Measurements from ENCODE around the gene CDK14.

The CDK14 gene

DNA sequence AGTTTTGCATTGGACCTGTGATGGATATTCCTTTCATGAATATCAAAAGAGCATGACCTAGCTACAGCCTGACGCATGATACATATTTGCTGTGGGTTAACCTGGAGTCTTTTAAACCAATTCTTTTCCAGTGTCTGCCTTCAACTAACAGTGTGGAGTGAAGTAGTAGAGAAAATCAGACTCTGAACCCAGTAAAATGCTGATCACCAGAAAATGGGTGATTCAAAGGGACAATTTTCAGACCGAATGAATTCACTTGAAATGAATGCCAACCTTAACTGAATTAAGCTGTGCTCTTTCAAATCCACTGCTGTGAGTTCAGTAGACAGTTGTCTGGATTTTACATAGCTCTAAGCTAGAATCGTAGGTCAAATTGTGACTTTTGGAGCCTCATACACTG lies 123.0 kb downstream of the CDK14 start:
- TF ChIP-seq TAF1 (IDR thresholded peaks at IDR 0.05; ENCODE audit: borderline replicate concordance, insufficient read depth, low read length) = no peak
- no peak for TF ChIP-seq FOXP2 (optimal IDR thresholded peaks at IDR 0.05; ENCODE audit: borderline replicate concordance, extremely low read depth, extremely low read length, insufficient read depth)
- TF ChIP-seq SIN3A (IDR thresholded peaks at IDR 0.05; ENCODE audit: borderline replicate concordance, insufficient read depth, low read length) = no peak
- TF ChIP-seq, protein P1, sequence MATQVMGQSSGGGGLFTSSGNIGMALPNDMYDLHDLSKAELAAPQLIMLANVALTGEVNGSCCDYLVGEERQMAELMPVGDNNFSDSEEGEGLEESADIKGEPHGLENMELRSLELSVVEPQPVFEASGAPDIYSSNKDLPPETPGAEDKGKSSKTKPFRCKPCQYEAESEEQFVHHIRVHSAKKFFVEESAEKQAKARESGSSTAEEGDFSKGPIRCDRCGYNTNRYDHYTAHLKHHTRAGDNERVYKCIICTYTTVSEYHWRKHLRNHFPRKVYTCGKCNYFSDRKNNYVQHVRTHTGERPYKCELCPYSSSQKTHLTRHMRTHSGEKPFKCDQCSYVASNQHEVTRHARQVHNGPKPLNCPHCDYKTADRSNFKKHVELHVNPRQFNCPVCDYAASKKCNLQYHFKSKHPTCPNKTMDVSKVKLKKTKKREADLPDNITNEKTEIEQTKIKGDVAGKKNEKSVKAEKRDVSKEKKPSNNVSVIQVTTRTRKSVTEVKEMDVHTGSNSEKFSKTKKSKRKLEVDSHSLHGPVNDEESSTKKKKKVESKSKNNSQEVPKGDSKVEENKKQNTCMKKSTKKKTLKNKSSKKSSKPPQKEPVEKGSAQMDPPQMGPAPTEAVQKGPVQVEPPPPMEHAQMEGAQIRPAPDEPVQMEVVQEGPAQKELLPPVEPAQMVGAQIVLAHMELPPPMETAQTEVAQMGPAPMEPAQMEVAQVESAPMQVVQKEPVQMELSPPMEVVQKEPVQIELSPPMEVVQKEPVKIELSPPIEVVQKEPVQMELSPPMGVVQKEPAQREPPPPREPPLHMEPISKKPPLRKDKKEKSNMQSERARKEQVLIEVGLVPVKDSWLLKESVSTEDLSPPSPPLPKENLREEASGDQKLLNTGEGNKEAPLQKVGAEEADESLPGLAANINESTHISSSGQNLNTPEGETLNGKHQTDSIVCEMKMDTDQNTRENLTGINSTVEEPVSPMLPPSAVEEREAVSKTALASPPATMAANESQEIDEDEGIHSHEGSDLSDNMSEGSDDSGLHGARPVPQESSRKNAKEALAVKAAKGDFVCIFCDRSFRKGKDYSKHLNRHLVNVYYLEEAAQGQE (IDR thresholded peaks at IDR 0.05; ENCODE audit: insufficient read depth in 1 of 2, low read depth in 2 of 2, low read length in 2 of 2) = no peak
- TF ChIP-seq POLR2AphosphoS5 (IDR thresholded peaks at IDR 0.05; ENCODE audit: low read depth, low read length) = no peak

DNA sequence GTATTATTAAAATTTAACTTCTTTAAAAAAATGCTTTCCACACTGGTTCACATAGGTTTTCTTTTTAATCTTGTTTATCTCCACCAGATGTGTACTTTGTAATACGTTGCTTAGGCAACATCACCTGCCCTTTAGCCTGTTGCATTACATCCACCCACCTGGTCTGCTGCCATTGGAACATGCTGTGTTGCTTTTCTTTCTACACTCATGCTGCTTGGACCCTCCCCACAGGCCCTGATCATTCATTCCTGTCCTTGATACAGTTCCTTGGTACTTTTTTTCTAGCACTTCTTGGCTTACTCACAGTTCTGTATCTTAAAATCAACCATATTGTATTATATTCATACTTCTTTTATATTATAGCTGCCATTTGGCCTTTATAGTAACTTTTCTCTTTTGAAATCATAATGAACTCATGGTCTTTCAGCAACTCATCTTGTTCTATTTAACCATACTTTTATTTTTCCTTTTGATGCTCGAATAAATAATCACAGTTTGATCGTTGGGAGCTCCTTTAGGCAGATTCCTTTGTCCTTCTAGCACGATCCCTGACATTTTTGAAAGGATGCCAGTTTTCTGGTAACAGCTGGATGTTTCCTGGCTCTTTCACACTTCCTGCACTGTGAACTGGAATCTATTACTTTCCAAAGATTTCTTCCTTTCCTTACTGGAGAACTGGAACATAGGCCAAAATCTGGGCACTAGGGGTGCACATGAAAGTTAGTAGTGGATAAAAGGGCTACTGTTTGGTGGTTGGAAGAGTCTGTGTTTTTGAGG lies 125.1 kb downstream of the CDK14 start:
- no peak for TF ChIP-seq POLR2AphosphoS5 (IDR thresholded peaks at IDR 0.05; ENCODE audit: low read depth, low read length)
- TF ChIP-seq TAF1 (IDR thresholded peaks at IDR 0.05; ENCODE audit: borderline replicate concordance, insufficient read depth, low read length) = no peak
- TF ChIP-seq, protein P1 (IDR thresholded peaks at IDR 0.05; ENCODE audit: insufficient read depth in 1 of 2, low read depth in 2 of 2, low read length in 2 of 2) = no peak
- no peak for TF ChIP-seq SIN3A (IDR thresholded peaks at IDR 0.05; ENCODE audit: borderline replicate concordance, insufficient read depth, low read length)
- no peak for TF ChIP-seq FOXP2 (optimal IDR thresholded peaks at IDR 0.05; ENCODE audit: borderline replicate concordance, extremely low read depth, extremely low read length, insufficient read depth)

DNA sequence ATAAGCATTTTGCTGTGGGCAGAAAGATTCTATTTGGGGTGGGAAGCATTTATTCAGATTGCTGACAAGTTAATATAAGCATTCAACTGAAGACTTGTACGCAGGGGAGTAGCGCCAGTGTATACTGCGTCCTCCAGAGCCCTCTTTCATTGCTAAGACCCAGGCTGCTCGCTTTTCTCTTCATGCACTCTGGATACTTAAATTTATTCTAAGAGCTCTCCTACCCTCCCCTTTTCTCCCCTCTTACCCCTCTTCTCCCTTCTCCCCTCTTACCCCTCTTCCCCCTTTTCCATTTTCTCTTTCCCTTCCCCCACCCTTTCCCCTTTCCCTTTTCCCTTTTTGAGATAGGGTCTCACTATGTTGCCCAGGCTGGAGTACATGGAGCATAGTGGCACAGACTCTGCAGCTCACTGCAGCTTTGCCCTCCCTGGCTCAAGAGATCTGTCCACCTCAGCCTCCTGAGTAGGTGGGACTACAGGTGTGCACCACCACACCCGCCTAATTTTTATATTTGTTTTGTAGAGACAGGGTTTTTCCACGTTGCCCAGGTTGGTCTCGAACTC lies 125.8 kb downstream of the CDK14 start:
- TF ChIP-seq SIN3A (IDR thresholded peaks at IDR 0.05; ENCODE audit: borderline replicate concordance, insufficient read depth, low read length) = no peak
- no peak for TF ChIP-seq TAF1 (IDR thresholded peaks at IDR 0.05; ENCODE audit: borderline replicate concordance, insufficient read depth, low read length)
- no peak for TF ChIP-seq FOXP2 (optimal IDR thresholded peaks at IDR 0.05; ENCODE audit: borderline replicate concordance, extremely low read depth, extremely low read length, insufficient read depth)
- no peak for TF ChIP-seq POLR2AphosphoS5 (IDR thresholded peaks at IDR 0.05; ENCODE audit: low read depth, low read length)
- TF ChIP-seq, protein P1 (IDR thresholded peaks at IDR 0.05; ENCODE audit: insufficient read depth in 1 of 2, low read depth in 2 of 2, low read length in 2 of 2) = no peak

DNA sequence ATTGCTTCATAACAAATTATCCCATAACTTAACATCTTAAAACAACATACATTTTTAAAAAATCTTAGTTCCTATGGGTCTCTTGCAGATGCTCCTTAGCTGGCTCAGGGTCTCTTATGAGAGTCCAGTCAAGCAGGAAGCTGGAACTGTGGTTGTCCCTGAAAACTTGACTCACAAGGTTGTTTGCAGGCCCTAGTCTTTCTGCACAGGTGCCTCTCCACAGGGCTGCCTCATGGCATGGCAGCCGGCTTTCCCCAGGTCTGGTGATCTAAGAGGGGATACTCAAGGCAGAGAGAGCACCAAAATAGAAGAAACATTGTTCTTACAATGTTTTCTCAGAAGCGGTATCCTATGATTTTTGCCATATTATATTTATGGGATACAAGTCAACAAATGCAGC lies 127.1 kb downstream of the CDK14 start:
- TF ChIP-seq TAF1 (IDR thresholded peaks at IDR 0.05; ENCODE audit: borderline replicate concordance, insufficient read depth, low read length) (no peak), SIN3A (IDR thresholded peaks at IDR 0.05; ENCODE audit: borderline replicate concordance, insufficient read depth, low read length) (no peak), POLR2AphosphoS5 (IDR thresholded peaks at IDR 0.05; ENCODE audit: low read depth, low read length) (no peak), FOXP2 (optimal IDR thresholded peaks at IDR 0.05; ENCODE audit: borderline replicate concordance, extremely low read depth, extremely low read length, insufficient read depth) (no peak)

DNA sequence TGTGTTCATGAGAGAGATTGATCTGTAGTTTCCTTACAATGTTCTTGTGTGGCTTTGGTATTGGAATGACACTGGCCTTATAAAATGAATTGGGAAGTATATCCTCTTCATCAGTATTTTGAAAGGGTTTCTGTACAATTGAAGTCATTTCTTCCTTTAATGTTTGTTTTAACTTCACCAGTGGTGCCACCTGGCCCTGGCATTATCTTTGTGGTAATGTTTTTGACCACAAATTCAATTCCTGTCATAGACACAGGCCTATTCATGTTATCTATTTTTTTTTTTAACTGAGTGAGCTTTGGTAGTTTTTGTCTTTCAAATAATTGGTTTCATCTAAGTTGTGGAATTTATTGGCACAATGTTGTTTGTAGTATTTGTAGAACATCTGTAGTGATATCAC lies 127.7 kb downstream of the CDK14 start:
- TF ChIP-seq FOXP2 (optimal IDR thresholded peaks at IDR 0.05; ENCODE audit: borderline replicate concordance, extremely low read depth, extremely low read length, insufficient read depth) (no peak), SIN3A (IDR thresholded peaks at IDR 0.05; ENCODE audit: borderline replicate concordance, insufficient read depth, low read length) (no peak), TAF1 (IDR thresholded peaks at IDR 0.05; ENCODE audit: borderline replicate concordance, insufficient read depth, low read length) (no peak)
- TF ChIP-seq, protein P1 (IDR thresholded peaks at IDR 0.05; ENCODE audit: insufficient read depth in 1 of 2, low read depth in 2 of 2, low read length in 2 of 2) = no peak

Measured in PFSK-1 (cell line).